GM18519 (cell line): ENCODE data around the gene LRRC9.
A peak's percentile ranks its signal among the peaks of the same experiment; 100 is the strongest.
"Not testable (repeated sequence)": the region's sequence is repeated elsewhere in the genome, so short reads cannot be mapped to it uniquely, and the experiment has no call there.

ENCODE experiments used
- ATAC-seq: cut with Tn5 transposase; IDR thresholded peaks from one replicate; pipeline ENCODE4 v1.9.1; 2021; ENCODE audit warnings: mild to moderate bottlenecking, moderate library complexity; ENCODE audit not compliant: unreplicated experiment, low FRiP score

LRRC9 gene

DNA sequence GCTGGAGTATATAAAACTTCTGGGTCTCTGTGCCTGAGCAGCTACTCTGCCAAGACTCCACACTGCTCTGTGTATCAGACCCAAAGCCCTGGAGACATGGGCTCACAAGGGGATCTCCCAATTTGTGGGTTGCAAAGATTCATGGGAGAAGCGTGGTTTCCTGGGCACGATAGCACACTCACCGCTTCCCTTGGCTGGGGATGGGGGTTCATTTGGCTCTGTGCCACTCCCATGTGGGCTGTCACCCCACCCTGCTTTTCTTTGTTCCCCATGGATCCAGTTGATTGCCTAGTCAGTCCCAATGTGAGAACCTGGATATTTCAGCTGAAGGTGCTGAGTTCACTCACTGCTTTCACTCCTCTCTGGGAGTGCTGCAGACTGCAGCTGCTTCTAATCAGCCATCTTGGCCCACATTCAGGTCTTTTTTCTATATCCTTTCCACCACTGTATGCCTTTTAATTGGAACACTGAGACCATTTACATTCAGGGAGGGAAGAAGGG, 131.8 kb downstream of the LRRC9 start:
- ATAC-seq = no peak

DNA sequence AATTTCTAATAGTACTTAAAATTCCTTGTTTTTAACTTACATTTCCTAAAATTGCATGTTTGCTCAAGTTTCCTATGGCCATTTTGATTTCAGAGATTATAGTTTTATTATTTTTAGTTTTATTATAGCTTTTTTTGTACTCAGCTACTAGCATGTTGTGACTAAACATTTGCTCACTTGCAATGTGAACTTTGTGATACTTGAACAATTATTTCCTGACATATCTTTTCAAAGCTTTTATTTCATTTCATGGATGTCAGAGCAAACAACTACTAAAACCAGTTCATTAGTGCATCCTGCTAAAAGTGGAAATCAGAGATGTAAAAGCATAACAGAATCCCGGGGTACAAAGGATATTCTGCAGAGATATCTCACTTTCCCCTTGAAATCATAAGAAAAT, 138.1 kb downstream of the LRRC9 start:
- ATAC-seq = no peak

DNA sequence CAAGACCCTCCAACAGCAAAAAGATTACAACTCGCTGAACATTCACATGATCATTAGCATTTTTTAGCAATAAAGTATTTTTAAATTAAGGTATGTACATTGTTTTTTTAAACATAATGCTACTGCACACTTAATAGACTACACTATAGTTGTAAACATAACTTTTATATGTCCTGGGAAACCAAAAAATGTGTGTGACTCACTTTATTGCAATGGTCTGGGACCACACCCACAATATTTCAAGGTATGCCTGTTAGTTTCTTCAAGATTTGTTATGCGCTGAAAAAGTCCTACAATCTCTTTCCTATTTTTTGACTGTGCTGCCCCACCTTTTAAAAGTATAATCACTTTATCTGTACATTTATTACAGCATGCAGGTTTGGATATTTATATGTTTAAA, 141.4 kb downstream of the LRRC9 start:
- ATAC-seq = no peak

DNA sequence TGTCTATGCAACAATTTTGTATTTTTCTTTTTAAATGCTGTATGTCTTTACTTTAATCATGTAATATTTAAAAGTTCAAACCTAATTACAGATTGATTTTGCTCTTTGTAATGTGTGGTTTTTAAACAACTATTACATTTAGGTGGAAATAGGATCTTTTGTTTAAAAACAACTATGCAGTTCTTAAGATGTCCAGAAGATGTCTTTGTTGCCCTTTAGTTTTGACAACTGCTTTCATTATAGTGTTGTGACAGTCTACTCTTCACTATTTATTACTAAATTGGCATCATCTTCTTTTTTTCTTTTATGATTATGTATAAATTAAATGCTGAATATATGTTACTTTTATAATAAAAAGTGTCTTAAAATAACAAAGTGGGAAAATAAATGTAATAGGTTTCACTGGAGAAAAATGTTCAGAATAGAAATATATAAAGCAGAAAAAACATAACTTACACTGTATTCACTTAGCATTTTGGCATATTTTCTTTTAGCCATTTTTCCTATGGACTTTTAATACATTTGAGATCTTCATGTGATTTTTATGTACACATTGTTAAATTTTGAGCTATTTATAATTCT, 144.6 kb downstream of the LRRC9 start:
- no peak for ATAC-seq

DNA sequence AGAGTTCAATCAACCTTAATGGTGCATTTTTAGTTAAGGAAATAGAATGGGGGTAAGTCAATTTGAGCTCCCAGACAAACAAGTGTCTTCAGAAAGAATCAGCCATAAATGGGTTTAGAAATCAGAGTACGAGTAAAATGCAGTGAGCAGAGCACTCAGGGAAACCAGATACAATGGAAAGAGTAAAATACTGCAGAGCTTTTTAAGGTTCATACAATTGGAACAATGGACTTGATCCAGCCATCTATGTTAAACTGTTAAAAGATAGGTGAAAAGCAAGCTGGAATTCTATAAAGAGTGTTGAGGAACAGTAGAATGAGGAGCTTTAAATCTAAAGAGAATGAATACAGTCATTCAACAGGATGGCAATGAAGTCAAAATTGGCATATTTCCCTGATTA, 147.9 kb downstream of the LRRC9 start:
- no peak for ATAC-seq

DNA sequence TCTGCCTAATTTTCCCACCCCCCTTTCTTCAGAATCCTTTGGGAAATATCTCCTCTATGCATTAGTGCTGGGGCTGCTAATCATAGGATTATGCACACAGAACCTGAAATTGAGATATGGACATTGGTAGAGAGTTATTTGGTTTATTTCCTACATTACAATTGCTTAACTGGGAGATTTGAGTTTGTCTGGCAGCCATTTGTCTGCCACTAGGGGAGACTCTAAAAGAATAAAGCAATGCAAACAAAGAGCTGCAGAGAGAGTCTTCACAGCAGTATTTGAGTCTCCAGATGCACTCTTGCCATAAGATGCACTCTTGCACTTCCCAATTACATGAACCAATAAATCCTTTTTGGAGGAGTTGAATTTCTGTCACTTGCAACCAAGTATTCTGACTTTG, 159.8 kb downstream of the LRRC9 start:
- no peak for ATAC-seq

DNA sequence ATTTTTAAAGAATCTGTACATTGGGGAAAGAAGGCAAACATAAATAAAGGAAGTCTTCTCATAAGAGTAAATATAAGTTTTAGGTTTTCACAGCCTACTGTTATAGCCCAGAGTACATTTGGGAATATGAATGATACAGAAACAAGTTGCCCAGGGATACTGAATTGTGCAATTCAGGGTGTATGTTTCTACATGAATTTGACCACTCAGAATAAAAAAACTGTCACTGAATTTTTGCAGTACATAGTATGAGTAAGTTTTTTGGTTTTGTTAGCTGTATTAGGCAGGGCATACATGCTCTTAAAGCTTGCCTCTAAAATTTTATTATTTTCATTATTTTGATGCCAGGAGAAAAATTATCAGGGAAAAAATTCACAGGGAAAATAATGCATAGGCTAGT, 165.1 kb downstream of the LRRC9 start:
- ATAC-seq = no peak

DNA sequence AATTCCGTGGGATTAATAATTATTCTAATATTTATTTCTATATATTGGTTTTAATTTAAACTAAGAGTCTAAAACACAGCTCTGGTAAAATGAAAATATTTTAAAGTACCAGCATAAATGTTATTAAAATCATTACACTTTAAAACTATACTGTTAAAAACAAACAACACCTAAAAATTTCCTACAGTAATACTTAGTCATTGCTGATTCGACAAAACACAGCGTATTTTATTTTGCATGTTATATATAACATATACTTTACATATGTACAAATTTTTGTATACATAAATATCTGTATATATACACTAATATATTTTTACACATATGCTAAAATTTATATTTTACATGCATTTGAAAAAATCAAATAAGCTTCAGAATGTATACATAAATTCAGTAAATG, 165.7 kb downstream of the LRRC9 start:
- ATAC-seq = no peak

DNA sequence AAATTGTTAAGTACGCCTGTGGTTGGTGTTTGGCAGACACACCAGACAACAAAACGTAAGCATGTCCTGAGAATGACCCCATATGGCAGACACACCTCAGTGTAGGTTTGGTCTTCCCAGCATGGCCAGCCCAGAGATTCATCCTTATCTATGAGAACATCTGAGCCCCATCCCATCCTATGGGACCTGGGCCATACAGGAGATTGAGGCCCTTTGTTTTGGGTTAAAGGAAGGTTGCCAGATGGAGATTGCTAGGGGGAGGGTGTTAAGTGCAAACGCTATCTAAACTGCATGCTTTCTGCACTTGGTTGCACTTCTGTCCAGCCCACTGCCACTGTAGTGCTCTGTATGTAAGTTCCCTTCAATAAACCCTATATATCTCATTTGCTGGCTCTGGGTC, 167.7 kb downstream of the LRRC9 start:
- ATAC-seq = no peak

DNA sequence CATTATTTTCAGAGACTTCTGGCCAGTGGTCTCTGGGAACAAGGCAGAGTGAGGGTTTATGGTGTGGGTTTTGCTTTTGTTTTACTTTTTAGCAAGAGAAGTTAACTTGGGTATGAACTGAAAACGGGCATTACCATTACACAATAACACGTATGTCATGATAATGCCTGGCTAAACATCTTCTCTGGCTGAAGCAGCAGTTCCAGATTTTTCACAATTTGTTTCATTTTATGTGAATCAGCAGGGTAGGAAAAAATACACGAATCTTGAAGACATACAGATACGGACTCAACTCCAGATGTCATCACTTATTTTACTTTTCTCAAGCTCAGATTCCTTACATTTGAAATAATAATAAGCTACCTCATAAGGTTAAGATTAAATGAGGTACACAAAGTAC, 169.3 kb downstream of the LRRC9 start:
- no peak for ATAC-seq

DNA sequence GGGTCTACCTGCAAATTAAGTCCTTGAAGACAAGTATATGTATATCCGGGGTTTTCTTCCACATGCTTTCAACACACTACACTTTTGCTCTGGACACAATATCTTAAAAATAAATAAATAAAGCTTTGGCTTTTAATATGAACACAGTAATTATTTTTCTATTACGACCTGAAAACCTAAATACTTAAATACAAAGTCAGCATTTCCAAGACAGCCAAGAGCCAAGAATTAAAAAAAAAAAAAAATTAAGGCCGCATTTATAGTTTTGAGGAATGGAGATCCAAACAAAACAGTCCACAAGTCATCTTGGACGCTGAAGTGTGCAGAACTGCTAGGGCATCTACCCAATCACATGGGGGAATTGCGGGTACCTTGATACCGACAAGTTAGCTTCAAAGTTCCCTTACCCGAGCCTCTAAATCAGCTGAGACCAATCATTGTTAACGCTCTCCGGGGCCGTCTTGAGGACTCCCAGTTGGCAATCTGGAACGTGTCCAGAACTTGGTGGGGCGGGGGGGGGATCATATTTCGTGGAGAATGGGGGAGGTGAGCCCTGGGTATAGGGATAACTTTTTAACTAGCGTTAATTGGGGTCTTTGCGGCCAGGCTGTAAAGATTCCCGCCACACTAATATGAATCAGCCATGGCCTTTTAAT, 171.0 kb downstream of the LRRC9 start:
- ATAC-seq = no peak

DNA sequence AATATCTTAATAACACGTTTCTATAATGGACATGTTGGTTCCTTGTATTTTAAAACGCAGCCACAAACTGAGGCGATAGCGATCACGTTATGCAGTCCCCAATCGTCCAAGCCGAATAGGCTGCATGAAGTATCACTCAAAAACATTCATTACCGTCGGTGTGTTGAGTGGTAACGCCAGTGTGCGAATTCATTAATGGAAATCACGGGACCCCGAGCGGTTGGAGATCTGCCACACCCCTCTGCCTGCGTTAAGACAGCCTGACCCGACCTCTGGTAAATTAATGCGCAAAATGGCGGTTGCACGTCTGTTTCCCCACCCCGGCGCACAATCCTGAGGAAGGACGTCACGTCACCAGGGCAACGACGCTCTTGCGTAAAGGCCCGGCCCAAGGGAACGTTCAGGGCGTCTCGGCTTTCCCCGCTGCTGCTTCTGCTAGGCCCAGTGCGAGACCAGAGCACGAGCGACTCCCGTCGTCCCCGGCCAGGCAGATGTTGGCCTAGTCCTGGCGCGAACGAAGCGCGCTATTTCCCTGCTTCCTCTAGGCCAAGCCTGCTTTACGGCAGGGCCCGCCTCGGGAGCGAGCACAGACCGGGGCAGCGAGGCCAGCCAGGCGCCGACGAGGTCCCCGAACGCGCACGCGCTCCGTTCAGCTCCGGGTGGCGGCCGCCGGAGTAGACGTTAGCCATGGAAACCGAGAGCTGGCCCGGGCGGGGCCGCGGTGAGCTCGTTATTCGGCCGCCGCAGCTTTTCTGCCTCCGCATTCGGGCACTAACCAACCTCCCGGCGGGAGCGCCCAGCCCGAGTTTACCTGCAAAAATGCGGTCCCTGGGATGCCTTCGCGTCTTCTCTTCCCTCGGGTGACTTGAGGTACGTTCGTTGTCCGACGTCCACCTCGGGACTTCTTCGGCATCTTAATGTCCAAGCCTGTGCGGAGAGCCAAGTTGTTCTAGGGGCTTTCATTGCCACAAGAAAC, 171.9 kb downstream of the LRRC9 start, which contains the start of gene PCNX4:
Gene PCNX4, plus strand, starts transcription at position 374 of the 976 bp plus-strand sequence. CDS start 15,716 bp downstream, outside the sequence.
- ATAC-seq = peak; percentile 92

DNA sequence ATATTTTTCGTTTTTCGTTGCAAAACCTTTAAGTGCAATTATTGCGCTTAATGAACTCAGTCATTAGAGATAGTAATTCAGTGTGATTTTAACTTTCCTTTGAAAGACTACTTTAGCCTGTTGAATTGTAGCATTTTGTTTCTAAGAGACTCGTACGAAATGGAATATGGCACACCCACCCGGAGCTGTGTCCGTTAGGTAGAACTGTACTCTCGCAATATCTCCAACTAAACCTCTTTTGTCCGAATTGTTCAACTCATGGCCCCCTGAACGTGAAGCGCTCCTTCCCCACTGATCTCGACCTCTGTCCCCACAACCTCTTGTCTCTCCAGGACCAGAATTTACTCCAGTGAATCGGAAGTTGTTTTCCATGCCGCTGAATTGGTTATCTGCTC, 172.6 kb downstream of the LRRC9 start:
- no peak for ATAC-seq

DNA sequence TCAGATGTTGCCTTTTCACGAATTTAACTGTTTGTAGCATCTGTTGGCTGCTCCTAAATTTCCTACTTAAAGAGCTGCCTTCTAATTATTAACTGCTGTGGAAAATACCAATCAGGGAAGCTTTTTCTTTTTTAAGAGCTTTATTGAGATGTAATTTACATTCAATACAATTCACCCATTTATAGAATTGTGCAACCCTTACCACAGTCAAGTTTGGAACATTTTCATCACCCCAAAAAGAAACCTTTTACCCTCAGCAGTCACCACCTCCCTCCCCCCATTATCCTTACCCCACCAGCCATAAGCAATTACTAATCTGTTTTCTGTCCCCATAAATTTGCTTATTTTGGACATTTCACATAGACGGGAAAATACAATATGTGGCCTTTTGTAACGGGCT, 173.1 kb downstream of the LRRC9 start:
- no peak for ATAC-seq

DNA sequence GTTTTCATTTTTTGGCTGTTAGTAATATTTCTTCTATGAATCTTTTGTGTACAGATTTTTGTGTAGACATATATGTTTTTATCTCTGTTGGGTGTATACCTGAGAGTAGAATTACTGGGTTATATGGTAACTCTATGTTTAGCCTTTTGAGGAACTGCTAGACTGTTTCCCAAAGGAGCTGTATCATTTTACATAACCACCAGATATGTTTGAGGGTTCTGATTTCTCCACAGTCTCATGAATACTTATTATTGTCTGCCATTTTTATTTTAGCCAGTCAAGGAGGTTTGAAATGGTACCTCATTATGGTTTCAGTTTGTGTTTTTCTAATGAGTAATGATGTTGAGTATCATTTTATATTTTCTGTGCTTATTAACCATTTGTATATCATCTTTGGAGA, 173.7 kb downstream of the LRRC9 start:
- ATAC-seq = no peak

DNA sequence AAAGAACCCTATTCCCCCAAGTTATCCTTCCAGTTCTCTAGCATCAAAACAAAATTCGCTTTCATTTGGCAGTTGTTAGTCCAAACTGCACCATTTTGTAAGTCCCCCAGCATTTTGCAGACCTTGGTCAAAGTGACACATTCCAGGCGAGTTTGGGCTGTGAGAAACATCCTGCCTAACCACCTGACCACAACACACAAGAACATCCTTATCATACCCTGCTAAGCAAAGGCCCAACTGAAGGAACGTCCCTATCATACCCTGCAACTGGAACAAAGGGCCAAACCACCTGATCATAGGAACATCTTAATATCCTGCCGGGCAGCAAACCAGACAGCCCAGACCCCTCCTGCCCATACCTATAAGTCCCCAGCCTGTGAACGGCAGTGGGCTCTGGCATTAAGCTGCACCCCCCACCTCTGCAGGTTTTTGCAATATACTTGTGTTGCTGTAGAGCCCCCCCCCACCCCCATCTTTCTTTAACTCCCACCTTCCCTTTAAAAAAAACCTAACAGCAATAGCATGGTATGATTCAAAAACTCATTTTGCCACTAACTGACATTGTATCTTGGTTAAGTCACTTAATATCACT, 174.5 kb downstream of the LRRC9 start:
- no peak for ATAC-seq

DNA sequence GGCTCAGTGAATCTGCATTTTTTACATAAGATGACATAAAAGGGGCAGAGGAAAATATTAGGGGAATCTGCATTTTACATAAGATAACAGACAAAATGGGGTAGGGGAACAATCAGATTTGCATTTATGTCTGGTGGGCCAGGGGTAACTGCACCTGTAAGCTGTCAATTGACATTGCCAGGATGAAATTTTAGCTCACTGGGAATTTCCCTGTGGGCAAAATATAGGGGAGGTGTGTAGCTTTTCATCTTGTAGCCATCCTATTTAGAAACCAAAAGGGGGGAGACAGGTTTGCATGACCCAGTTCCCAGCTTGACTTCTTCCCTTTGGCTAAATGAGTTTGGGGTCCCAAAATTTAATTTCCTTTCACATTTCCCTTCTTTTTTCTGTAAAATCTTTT, 175.3 kb downstream of the LRRC9 start:
- ATAC-seq = no peak

DNA sequence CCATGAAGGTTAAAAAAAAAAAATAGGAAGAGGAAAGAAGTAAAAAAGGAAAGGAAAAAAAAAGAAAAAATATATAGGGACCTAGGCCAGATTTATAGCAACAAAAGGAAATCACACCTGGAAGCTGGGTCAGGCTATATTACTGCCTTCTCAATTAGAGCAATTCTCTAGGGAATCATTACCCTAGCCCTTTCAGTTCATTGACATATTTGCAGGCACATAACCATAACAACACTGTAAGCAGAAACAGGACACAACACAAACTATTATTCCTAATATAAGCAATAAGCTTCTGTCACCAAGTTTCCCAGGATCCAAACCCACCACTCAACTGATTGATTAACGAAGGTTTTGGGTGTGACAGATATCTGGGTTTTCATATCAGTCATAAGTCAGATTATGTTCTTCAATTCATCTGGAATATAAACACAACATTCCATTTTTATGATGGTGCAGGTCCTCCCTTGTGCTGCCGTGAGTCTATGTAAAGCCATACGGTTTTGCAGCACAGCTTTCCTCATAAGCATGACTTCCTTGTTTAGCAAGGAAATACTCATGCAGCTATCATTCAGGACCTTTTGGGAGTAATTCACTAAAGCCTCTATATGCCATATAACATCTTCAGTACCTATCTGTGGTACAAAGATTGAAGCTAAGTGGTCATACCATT, 176.0 kb downstream of the LRRC9 start:
- no peak for ATAC-seq

DNA sequence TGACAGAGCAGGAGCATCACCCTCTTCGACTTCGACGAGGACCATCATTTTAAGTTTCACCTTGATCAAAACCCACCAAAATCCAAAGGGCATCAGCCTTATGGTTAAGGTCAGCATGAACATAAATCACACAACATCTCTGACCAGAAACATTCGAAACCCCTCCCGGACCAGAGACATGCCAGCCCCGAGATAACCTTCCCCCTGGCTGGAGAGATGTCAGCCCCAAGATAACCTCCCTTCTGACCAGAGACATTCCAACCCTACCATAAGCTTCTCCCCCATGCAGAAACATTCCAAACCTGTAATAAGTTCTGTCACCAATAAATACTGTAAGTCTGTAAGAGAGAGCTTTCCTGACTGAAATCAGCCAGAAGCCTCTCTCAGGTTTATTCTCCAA, 178.0 kb downstream of the LRRC9 start:
- ATAC-seq = no peak

DNA sequence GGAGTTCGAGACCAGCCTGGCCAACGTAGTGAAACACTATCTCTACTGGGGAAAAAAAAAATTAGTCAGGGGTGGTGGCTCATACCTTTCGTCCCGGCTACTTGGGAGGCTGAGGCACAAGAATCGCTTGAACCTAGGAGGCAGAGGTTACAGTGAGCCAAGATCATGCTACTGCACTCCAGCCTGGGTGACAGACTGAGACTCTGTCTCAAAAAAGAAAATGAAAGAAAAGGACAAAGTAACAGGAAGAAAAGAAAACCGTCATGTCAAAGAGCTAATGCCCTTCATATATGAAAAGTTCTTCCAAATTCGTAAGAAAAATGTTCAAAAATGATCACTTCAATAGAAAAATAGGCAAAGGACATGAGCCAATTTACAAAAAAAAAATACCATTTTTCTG, 179.9 kb downstream of the LRRC9 start:
- ATAC-seq = not testable (repeated sequence)
